A549 (cell line): ENCODE results near the gene LYPD6B. TPM values are rescaled to one million over a fixed set of nuclear protein-coding genes. Genes with fewer than 3 reads are reported as not detected.

Experiments
- ATAC-seq, 2 experiments: fragments of 200-7000 bp in 1 of 2; fragments of >200 bp in 1 of 2; cut with Nextera tagmentation in 1 of 2; cut with Tn5 transposase in 1 of 2; 3 replicates each; pipeline versions ENCODE4 v1.8.0 to v1.9.1; 2018 to 2020; ENCODE audit warnings: mild to moderate bottlenecking in 1 of 2, moderate library complexity in 1 of 2
- CTCF ChIA-PET: fragments of 300-600 bp; sonication (Branson Sonifier 250); formaldehyde crosslinking; extraction: SDS; loops from one replicate; lab custom pipeline; 2021; ENCODE audit warnings: antibody characterized with exemption, inconsistent platforms; lab: Yijun Ruan, JAX
- POLR2A ChIA-PET: fragments of 350-600 bp; formaldehyde crosslinking; extraction: SDS; loops from one replicate; lab custom pipeline; 2021; ENCODE audit warnings: antibody characterized with exemption, inconsistent platforms; lab: Yijun Ruan, JAX
- DNase-seq, 2 experiments: peaks; one replicate each; pipeline versions ENCODE4 v3.0.0 to v3.0.0-alpha.2; 2011 to 2016; ENCODE audit warnings: low read depth in 1 of 2, low spot score in 1 of 2
- FAIRE-seq: peaks from 2 replicates; lab custom pipeline; 2011; peaks lifted over from hg19 to GRCh38; lab: Jason Lieb, UNC
- H3K27ac ChIP-seq, 2 experiments: fragments of >200 bp; sonication (Bioruptor Twin); formaldehyde crosslinking; 3 replicates each; pipeline ENCODE4 v1.5.1; 2016 to 2017
- H3K4me1 ChIP-seq: fragments of >200 bp; sonication (Bioruptor Twin); formaldehyde crosslinking; 3 replicates; pipeline ENCODE4 v1.6.1; 2016
- H3K4me2 ChIP-seq: fragments of >200 bp; sonication (Bioruptor Twin); formaldehyde crosslinking; 3 replicates; pipeline ENCODE4 v1.6.1; 2016
- H3K4me3 ChIP-seq: fragments of >200 bp; sonication (Bioruptor Twin); formaldehyde crosslinking; 3 replicates; pipeline ENCODE4 v1.5.1; 2016
- H3K9me3 ChIP-seq: fragments of >200 bp; sonication (Bioruptor Twin); formaldehyde crosslinking; 3 replicates; pipeline ENCODE4 v1.6.1; 2016
- BHLHE40 ChIP-seq: IDR thresholded peaks from 2 replicates; pipeline ENCODE4 v1.6.1; 2012; ENCODE audit warnings: low read depth, low read length, inconsistent platforms
- CHD2 ChIP-seq: fragments of 150-350 bp; IDR thresholded peaks from 2 replicates; pipeline ENCODE4 v1.6.1; 2014; ENCODE audit warnings: low read length; ENCODE audit not compliant: partially characterized antibody
- EHF ChIP-seq: fragments of 250-450 bp; sonication (Bioruptor Pico); IDR thresholded peaks from 2 replicates; pipeline ENCODE4 v1.5.0; 2020; ENCODE audit warnings: mild to moderate bottlenecking
- EHMT2 ChIP-seq: fragments of 200-600 bp; sonication (generic); IDR thresholded peaks from 2 replicates; pipeline ENCODE4 v1.6.1; 2016; ENCODE audit warnings: antibody characterized with exemption, low read depth, mild to moderate bottlenecking, moderate library complexity
- ESRRA ChIP-seq: fragments of 150-350 bp; IDR thresholded peaks from 2 replicates; pipeline ENCODE4 v1.6.1; 2014; ENCODE audit warnings: mild to moderate bottlenecking, low read length, borderline replicate concordance
- FOSB ChIP-seq: fragments of 250-450 bp; sonication (Bioruptor Pico); IDR thresholded peaks from 2 replicates; pipeline ENCODE4 v1.5.0; 2020; ENCODE audit warnings: mild to moderate bottlenecking, moderate library complexity
- GATA3 ChIP-seq: IDR thresholded peaks from 2 replicates; pipeline ENCODE4 v1.6.1; 2012; ENCODE audit warnings: borderline replicate concordance
- HOXB13 ChIP-seq: fragments of 250-450 bp; sonication (Bioruptor Pico); IDR thresholded peaks from 2 replicates; pipeline ENCODE4 v1.5.0; 2020; ENCODE audit warnings: low read depth, mild to moderate bottlenecking, moderate library complexity
- JUN ChIP-seq, 2 experiments: fragments of >200 bp; sonication (Bioruptor Twin); formaldehyde crosslinking; IDR thresholded peaks; 2 replicates in 1 of 2; 3 replicates in 1 of 2; pipeline ENCODE4 v1.6.1; 2016 to 2017
- JUNB ChIP-seq: fragments of >200 bp; sonication (Bioruptor Twin); formaldehyde crosslinking; IDR thresholded peaks from 2 replicates; pipeline ENCODE4 v1.6.1; 2016
- KDM1A ChIP-seq: fragments of 200-600 bp; sonication (generic); IDR thresholded peaks from 2 replicates; pipeline ENCODE4 v1.6.1; 2016; ENCODE audit warnings: low read depth, mild to moderate bottlenecking
- MAZ ChIP-seq: fragments of 150-350 bp; IDR thresholded peaks from 2 replicates; pipeline ENCODE4 v1.6.1; 2014; ENCODE audit warnings: antibody characterized with exemption, low read depth, low read length, borderline replicate concordance
- NR3C1 ChIP-seq: fragments of >200 bp; sonication (Bioruptor Twin); formaldehyde crosslinking; IDR thresholded peaks from 3 replicates; pipeline ENCODE4 v1.6.1; 2017
- POLR2AphosphoS2 ChIP-seq: conservative IDR thresholded peaks from 2 replicates; pipeline ENCODE4 v1.6.1; 2012; ENCODE audit warnings: low read length, improper control_type of control experiment, inconsistent platforms
- RFX5 ChIP-seq: fragments of 450-650 bp; IDR thresholded peaks from 2 replicates; pipeline ENCODE4 v1.7.1; 2014; ENCODE audit warnings: antibody characterized with exemption, mild to moderate bottlenecking, moderate library complexity
- RNF2 ChIP-seq: fragments of 200-600 bp; sonication (generic); IDR thresholded peaks from 2 replicates; pipeline ENCODE4 v1.6.1; 2016; ENCODE audit warnings: low read depth, mild to moderate bottlenecking, antibody characterized with exemption, moderate library complexity, borderline replicate concordance
- SREBF2 ChIP-seq: fragments of 450-650 bp; IDR thresholded peaks from 2 replicates; pipeline ENCODE4 v1.6.1; 2014; ENCODE audit warnings: mild to moderate bottlenecking, moderate library complexity
- ZC3H11A ChIP-seq: fragments of 450-650 bp; IDR thresholded peaks from 2 replicates; pipeline ENCODE4 v1.6.1; 2014; ENCODE audit warnings: antibody characterized with exemption, mild to moderate bottlenecking
- ZFP36 ChIP-seq: fragments of 450-650 bp; IDR thresholded peaks from 2 replicates; pipeline ENCODE4 v1.6.1; 2014; ENCODE audit warnings: borderline replicate concordance; ENCODE audit not compliant: partially characterized antibody
- ZNF302 ChIP-seq: fragments of 250-450 bp; sonication (Bioruptor Pico); IDR thresholded peaks from 2 replicates; pipeline ENCODE4 v1.9.0; 2021; ENCODE audit warnings: inconsistent platforms, mild to moderate bottlenecking, moderate library complexity
- ZSCAN20 ChIP-seq: fragments of 250-450 bp; sonication (Bioruptor Pico); IDR thresholded peaks from 2 replicates; pipeline ENCODE4 v1.8.0; 2022; ENCODE audit warnings: mild to moderate bottlenecking, moderate library complexity
- WGBS: methylation state at CpG from one replicate; pipeline ENCODE4 v1.1.6; 2017; ENCODE audit errors: missing lambda C conversion rate; 5-methylcytosine and 5-hydroxymethylcytosine counted together
- polyA plus RNA-seq, 4 experiments: library from polyadenylated mRNA; depleted of rRNA in 3 of 4; stranded (reverse); fragments of >200 nt; fragmentation: RNase III in 1 of 4; extraction: RNeasy Plus Mini Kit Qiagen cat#74134 plus additional on column Dnase treatment in 1 of 4; gene quantifications; 2 replicates in 3 of 4; 3 replicates in 1 of 4; pipeline ENCODE4 v1.2.3, GENCODE V29; 2011 to 2017
- TF ChIP-seq, protein P1 (sequence below): fragments of 150-350 bp; IDR thresholded peaks from 2 replicates; pipeline ENCODE4 v1.6.1; 2014; ENCODE audit warnings: low read depth, mild to moderate bottlenecking, low read length
- TF ChIP-seq, protein P2 (sequence below): fragments of 200-600 bp; sonication (generic); IDR thresholded peaks from 2 replicates; pipeline ENCODE4 v1.6.1; 2016; ENCODE audit warnings: antibody characterized with exemption, mild to moderate bottlenecking, moderate library complexity
- TF ChIP-seq, protein P3 (sequence below): fragments of >200 bp; sonication (Bioruptor Twin); formaldehyde crosslinking; IDR thresholded peaks from 2 replicates; pipeline ENCODE4 v1.6.1; 2016

Gene LYPD6B
- polyA plus RNA-seq, 2 of the 4 experiments (the other 2 are of a cell fraction) = not detected

DNA sequence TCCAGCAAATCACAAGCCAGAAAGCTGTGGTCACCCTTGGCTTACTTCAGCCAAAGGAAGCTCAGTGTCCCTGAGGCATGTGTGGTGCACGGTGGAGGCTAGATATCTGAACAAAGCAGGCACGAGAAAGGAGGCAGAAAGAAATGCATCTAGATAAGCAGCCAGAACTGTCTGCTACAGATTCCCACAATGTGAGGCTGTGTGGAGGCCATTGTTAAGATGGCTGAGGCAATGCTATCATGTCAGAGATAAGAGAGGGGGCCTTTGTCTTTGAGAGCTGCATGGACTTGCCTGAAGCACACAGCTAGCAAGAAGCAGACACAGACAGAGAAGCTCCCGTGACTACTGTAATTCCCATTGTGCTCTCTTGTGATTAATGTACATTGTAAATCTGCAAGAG lies 181.4 kb downstream of the LYPD6B start:
- Histone ChIP-seq H3K4me3 (no peak overlapping the region), H3K4me1 (no peaks in the 10 kb centered on the region), H3K9me3 (no peaks in the 10 kb centered on the region), H3K27ac (no peak overlapping the region), H3K4me2 (no peak overlapping the region)
- FAIRE-seq (no peak), DNase-seq (no peak), ATAC-seq (no peak)
- no peak for TF ChIP-seq KDM1A
- TF ChIP-seq EHMT2 = no peak
- no peak for TF ChIP-seq POLR2AphosphoS2
- TF ChIP-seq RNF2 = no peak
- TF ChIP-seq ESRRA = no peak
- TF ChIP-seq ZSCAN20 (CRISPR knock-in tag) = no peak
- no peak for TF ChIP-seq JUNB
- TF ChIP-seq, protein P1, sequence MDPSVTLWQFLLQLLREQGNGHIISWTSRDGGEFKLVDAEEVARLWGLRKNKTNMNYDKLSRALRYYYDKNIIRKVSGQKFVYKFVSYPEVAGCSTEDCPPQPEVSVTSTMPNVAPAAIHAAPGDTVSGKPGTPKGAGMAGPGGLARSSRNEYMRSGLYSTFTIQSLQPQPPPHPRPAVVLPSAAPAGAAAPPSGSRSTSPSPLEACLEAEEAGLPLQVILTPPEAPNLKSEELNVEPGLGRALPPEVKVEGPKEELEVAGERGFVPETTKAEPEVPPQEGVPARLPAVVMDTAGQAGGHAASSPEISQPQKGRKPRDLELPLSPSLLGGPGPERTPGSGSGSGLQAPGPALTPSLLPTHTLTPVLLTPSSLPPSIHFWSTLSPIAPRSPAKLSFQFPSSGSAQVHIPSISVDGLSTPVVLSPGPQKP = no peak
- TF ChIP-seq HOXB13 (CRISPR knock-in tag) = no peak
- TF ChIP-seq ZC3H11A = no peak
- no peak for TF ChIP-seq MAZ
- ChIA-PET CTCF (no interaction called here), POLR2A (no interaction called here)
- 12% methylated on average over 3 of the region's 3 CpGs for WGBS

DNA sequence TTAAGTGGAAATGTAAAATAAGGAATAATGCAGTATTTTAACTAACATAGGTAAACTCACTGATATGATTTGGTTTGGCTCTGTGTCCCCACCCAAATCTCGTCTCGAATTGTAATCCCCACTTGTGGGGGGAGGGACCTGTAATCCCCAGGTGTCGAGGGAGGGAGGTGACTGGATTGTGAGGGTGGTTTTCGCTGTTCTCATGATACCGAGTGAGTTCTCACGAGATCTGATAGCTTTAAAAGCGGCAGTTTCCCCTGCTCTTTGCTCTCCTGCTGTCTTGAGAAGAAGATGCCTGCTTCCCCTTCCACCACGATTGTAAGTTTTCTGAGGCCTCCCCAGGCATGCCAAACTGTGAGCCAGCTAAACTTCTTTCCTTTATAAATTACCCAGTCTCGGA lies 182.5 kb downstream of the LYPD6B start:
- Histone ChIP-seq H3K4me1 (no peaks in the 10 kb centered on the region), H3K4me3 (no peak overlapping the region), H3K4me2 (no peak overlapping the region), H3K9me3 (no peaks in the 10 kb centered on the region), H3K27ac (no peak overlapping the region)
- TF ChIP-seq ZFP36 (no peak), CHD2 (no peak), GATA3 (no peak), JUN (IDR thresholded peaks at IDR 0.05) (no peak), FOSB (CRISPR knock-in tag) (no peak), ESRRA (no peak), RNF2 (no peak), NR3C1 (no peak), EHF (no peak)
- TF ChIP-seq, protein P2, sequence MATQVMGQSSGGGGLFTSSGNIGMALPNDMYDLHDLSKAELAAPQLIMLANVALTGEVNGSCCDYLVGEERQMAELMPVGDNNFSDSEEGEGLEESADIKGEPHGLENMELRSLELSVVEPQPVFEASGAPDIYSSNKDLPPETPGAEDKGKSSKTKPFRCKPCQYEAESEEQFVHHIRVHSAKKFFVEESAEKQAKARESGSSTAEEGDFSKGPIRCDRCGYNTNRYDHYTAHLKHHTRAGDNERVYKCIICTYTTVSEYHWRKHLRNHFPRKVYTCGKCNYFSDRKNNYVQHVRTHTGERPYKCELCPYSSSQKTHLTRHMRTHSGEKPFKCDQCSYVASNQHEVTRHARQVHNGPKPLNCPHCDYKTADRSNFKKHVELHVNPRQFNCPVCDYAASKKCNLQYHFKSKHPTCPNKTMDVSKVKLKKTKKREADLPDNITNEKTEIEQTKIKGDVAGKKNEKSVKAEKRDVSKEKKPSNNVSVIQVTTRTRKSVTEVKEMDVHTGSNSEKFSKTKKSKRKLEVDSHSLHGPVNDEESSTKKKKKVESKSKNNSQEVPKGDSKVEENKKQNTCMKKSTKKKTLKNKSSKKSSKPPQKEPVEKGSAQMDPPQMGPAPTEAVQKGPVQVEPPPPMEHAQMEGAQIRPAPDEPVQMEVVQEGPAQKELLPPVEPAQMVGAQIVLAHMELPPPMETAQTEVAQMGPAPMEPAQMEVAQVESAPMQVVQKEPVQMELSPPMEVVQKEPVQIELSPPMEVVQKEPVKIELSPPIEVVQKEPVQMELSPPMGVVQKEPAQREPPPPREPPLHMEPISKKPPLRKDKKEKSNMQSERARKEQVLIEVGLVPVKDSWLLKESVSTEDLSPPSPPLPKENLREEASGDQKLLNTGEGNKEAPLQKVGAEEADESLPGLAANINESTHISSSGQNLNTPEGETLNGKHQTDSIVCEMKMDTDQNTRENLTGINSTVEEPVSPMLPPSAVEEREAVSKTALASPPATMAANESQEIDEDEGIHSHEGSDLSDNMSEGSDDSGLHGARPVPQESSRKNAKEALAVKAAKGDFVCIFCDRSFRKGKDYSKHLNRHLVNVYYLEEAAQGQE = no peak
- no peak for DNase-seq
- 6% methylated on average over 9 of the region's 9 CpGs for WGBS
- POLR2A ChIA-PET = no interaction called here
- CTCF ChIA-PET = no interaction called here
- ATAC-seq = no peak
- FAIRE-seq = no peak

DNA sequence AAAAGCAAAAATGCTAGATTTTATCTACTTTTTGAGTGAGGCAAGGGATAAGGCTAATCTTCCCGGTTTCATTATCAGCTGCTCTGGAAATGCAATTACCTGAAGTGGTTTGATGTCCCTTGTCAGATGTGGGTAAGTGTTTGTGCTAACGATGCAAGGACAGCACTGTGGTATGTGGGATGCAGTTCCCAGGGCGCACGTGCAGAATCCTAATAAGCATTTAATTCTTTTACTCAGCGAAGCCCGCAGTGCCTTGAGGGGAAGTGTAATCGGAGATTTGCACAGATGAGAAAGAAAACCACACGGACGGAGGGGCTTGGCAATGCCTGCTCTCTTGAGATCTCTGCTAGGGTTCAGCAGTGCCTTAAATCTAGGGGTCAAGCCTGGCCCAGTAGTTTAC lies 183.4 kb downstream of the LYPD6B start:
- Histone ChIP-seq H3K4me3 (no peak overlapping the region), H3K27ac (no peak overlapping the region), H3K4me1 (no peaks in the 10 kb centered on the region), H3K4me2 (no peak overlapping the region), H3K9me3 (no peaks in the 10 kb centered on the region)
- no peak for ATAC-seq
- TF ChIP-seq RFX5 (no peak), GATA3 (no peak), ZNF302 (CRISPR knock-in tag) (no peak), SREBF2 (no peak), BHLHE40 (no peak)
- TF ChIP-seq, protein P3, sequence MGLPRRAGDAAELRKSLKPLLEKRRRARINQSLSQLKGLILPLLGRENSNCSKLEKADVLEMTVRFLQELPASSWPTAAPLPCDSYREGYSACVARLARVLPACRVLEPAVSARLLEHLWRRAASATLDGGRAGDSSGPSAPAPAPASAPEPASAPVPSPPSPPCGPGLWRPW = no peak
- no peak for DNase-seq
- WGBS = 34% methylated on average over 9 of the region's 9 CpGs
- no peak for FAIRE-seq
- ChIA-PET CTCF (no interaction called here), POLR2A (no interaction called here)
